Measurements from ENCODE around the gene ZNF606.

GRCh38 chr19:58003174-58003828, 681 bp upstream of the ZNF606 start:
- no peak for TF ChIP-seq CTCF (optimal IDR thresholded peaks at IDR 0.05 in 1 of 3, IDR thresholded peaks at IDR 0.05 in 1 of 3, conservative IDR thresholded peaks at IDR 0.05 in 1 of 3; ENCODE audit: extremely low read depth in 1 of 3, insufficient read depth in 2 of 3, low read length in 3 of 3)
- no peak for TF ChIP-seq EZH2 (IDR thresholded peaks at IDR 0.05; ENCODE audit: low read length)

Measured in keratinocyte (primary cell).